Activated T-cell treated with anti-CD3 and anti-CD28 coated beads, Interleukin-2, amount 50 U/mL, for 1 hour (primary cell): ENCODE data around the gene NEK7.
"Not testable (repeated sequence)": the region's sequence is repeated elsewhere in the genome, so short reads cannot be mapped to it uniquely, and the experiment has no call there.

Experiments
- DNase-seq: peaks from one replicate; pipeline ENCODE4 v3.0.0-alpha.2; 2020

NEK7 gene

GRCh38 chr1:198156745-198157240 lies at the start of gene NEK7:
Gene NEK7 (plus strand): TSS chr1:198156998. CDS start chr1:198232581, 75,583 bp downstream.
- DNase-seq = peak; percentile 74

- no peak for DNase-seq
Observed at GRCh38 chr1:198107091-198107501, 49.7 kb upstream of the NEK7 start.

- no peak for DNase-seq
Observed at GRCh38 chr1:198108636-198109370, 48.0 kb upstream of the NEK7 start.

DNA sequence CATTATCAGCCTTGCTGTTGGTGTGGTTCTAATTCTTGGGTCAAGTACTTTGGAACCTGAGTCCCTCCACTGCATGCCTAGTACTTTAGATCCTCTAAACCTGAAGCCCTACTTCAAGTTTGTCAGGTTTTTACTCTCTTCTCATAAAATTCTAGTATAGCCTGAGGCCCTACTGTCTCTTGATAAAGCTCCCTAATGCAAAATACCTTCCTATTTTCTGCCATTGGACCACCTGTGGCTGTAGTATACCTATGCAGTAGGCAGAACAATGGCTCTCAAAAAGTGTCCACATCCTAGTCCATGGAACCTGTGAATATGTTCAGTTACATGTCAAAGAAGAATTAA lies 47.5 kb upstream of the NEK7 start:
- no peak for DNase-seq

- DNase-seq = no peak
Observed at GRCh38 chr1:198113342-198113750, 43.5 kb upstream of the NEK7 start.

- no peak for DNase-seq
Observed at GRCh38 chr1:198116069-198116468, 40.7 kb upstream of the NEK7 start.

DNA sequence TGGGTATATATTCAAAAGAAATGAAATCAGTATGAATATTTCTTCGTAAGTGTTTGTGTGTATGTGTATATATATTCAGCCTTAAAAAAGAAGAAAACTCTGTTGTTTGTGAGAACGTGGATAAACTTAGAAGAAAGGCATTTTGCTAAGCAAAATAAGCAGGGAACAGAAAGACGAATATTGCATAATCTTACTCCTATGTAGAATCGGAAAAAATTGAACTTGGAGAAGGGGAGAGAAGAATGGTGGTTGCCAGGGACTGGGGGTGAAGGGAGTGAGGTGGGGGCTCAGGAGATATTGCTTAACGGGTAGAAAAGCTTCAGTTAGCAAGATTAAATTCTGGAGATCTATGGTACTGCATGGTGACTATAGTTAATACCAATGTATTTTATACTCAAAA lies 40.3 kb upstream of the NEK7 start:
- no peak for DNase-seq

- DNase-seq = no peak
Observed at GRCh38 chr1:198117267-198117666, 39.5 kb upstream of the NEK7 start.

GRCh38 chr1:198118134-198118533 lies 38.7 kb upstream of the NEK7 start:
- DNase-seq = no peak

GRCh38 chr1:198119906-198120305 lies 36.9 kb upstream of the NEK7 start:
- no peak for DNase-seq

GRCh38 chr1:198121056-198121826 lies 35.6 kb upstream of the NEK7 start:
- DNase-seq = no peak

DNA sequence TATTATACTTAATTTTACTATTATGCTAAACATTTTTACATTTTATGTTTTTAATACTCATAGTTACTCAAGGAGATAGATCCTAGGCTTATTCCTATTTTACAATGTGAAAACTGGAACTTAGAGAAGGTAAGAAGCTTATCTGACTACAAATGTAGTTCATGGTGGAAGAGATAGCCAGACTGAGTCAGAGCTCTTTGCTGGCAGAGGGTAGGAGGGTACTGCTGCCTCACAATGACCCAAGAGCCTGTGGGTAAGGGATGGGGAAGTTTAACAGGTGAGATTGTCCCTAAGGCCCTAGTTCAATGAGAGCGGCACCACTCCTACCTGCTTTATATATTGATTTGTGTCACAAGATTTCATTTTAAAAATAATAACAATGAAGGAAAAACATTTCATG lies 34.1 kb upstream of the NEK7 start:
- no peak for DNase-seq

DNA sequence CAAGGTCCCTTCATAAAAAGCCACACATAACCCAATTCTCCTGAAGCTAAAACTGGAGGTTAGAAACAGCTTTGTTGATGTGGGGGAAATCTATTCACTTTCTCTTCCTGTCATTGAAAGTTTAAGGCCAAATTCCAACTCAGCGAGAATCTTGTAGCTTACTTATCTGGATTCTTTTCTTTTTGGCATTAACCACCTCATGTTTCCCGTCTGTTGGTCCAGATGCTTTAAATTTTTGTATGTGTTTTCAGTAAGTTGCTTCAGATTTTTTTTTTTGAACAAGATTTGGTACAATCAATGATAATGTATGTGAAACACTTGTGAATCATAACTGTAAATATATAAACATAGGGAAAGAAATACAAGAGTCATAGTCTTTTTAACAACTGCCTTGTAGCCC lies 33.7 kb upstream of the NEK7 start:
- DNase-seq = no peak

- no peak for DNase-seq
Observed at GRCh38 chr1:198124673-198125072, 32.1 kb upstream of the NEK7 start.

DNA sequence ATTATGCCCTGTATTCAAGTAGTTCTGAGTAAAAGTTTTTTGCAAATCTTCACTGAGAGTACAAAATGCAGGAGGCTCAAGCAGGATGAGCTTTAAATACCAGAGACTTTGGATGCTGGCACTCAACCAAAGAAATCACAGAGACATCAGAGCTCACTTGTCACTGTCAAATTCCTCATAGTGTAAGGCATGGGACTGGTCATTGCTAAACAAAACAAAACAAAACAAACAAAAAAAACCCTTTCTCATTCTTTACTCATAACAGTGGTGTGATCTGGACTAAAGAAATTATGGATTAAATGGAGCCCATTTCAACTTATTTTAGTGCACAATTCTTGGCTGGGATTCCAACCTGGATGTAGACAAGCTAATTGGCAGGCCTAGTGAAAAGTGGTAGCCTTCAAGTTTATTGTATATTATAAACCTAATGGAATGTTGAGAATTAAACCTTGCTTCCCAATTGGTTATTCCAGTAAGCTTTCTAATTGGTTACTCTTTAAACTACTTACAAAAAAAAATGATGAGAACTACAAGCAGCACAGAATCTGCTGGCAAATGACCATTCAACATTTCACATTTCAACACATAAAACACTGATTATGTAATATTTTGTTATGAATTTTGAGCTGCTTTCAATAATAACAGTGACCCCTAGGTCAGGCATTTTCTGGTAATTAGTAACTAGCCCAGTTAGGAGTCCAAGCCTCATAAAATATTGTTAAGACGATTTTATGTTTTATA lies 30.6 kb upstream of the NEK7 start:
- DNase-seq = no peak

DNA sequence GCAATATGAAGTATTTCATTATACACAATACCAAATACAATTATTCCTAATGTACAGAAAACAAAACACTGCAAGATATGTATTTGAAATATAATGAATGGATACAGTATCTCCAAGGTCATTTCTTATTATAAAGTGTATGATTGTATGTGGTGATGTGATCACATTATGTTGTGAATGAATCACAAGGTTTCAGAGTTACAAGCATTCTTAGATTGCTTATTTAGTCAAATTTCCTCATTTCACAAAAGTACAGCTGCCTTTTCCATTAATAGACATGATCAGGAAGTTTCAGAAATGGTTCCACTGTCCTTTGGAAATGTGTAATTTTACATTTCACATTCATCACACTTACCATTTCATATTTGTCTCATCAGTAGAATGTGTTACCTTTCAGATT lies 28.3 kb upstream of the NEK7 start:
- DNase-seq = no peak

- DNase-seq = not testable (repeated sequence)
Observed at GRCh38 chr1:198130053-198130452, 26.7 kb upstream of the NEK7 start.

DNA sequence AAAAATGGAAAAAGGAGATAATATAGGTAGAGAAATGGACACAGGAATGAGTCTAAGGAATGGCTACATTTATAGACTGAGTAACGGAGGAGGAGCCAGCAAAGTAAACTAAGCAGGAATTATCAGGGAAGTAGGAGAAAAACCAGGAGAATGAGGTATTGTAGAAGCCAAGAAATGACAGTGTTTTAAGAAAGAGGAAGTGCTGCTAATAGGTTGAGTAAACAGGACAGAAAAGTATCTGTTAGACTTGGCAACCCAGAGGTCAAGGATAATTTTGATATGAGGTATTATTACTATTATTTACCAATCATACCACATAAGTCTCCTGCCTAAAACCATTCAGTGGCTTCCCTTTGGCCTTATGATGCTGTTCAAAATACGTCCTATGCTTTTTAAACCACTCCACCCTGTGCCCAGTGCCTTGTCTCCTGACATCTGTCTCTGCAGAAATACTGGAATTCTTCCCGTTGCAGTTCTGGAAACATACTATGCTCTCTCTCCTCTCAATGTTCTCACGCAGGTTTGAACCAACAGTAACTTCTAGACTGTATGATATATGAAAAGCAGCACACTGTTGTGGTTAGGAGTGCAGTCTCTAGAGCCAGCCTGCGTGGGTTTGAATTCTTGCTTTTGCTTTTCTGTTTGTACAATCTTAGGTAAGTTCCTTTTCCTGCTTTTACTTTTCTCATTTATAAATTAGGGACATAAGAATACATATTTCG lies 24.6 kb upstream of the NEK7 start:
- DNase-seq = no peak

DNA sequence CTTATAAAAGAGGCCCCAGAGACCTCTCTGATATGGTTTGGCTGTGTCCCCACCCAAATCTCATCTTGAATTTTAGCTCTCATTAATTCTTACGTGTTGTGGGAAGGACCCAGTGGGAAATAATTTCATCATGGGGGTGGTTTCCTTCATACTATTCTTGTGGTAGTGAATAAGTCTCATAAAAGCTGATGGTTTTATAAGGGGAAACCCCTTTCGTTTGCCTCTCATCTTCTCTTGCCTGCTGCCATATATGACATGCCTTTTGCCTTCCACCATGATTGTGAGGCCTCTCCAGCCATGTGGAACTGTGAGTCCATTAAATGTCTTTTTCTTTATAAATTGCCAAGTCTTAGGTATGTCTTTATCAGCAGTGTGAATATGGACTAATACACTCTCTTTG lies 22.5 kb upstream of the NEK7 start:
- DNase-seq = no peak

DNA sequence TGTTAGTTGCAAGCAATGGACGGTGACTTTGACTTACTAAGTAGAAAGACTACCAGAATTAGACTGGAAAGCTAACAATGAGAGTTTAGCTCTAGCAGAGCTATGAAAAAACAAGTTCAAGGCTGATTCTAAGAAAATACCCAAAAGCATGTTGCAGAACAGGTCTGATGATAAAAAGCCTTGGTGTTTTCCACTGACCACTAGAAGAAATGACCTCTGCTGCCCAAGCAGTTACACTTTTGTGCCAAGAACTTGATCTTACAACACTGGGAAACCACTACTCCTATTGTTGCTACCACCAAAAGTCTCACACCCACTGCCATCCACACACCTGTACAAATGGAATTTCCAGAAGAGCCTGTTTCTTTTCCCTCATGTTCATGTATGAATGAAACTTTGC lies 21.4 kb upstream of the NEK7 start:
- DNase-seq = no peak

GRCh38 chr1:198141668-198142351 lies 15.0 kb upstream of the NEK7 start:
- DNase-seq = no peak

DNA sequence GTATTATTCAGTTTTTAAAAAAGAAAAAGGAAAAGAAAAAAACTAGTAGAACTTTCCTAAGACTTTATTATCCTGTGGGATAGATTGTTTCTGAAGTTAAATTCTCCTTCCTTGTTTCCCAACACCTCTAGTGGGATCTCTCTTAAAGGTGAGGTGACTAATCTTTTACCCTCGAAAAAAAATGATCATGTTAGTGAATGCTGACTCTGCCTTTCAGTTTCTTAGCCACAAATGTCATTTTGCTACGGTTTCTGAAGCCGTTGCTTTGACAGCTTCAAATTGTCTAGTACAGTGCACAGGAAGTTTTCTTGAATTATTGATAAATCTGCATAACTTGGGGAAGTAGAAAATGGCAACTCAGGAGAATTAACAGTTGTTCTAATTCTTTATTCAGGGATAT lies 13.0 kb upstream of the NEK7 start:
- no peak for DNase-seq
